RKO (cell line): Measurements from ENCODE around the gene CAMSAP1.
"Not testable (repeated sequence)": the region's sequence is repeated elsewhere in the genome, so short reads cannot be mapped to it uniquely, and the experiment has no call there.

Source experiments
- DNase-seq: peaks from one replicate; pipeline ENCODE4 v3.0.0-alpha.2; 2016; ENCODE audit warnings: low spot score

CAMSAP1 gene

GRCh38 chr9:135901031-135901758, 6.2 kb downstream of the CAMSAP1 start:
- DNase-seq, result no peak

GRCh38 chr9:135898634-135899407, 8.5 kb downstream of the CAMSAP1 start:
- no peak for DNase-seq

GRCh38 chr9:135896626-135897025, 10.7 kb downstream of the CAMSAP1 start:
- DNase-seq, result no peak

- DNase-seq, result no peak
These were observed 11.1 kb downstream of the CAMSAP1 start for GRCh38 chr9:135896205-135896604.

GRCh38 chr9:135895202-135895848, 12.0 kb downstream of the CAMSAP1 start:
- no peak for DNase-seq

- no peak for DNase-seq
These were observed 14.2 kb downstream of the CAMSAP1 start for GRCh38 chr9:135893104-135893503.

GRCh38 chr9:135892327-135892726, 15.0 kb downstream of the CAMSAP1 start:
- DNase-seq, result not testable (repeated sequence)

- no peak for DNase-seq
These were observed 16.2 kb downstream of the CAMSAP1 start for GRCh38 chr9:135891027-135891631.

- no peak for DNase-seq
These were observed 16.9 kb downstream of the CAMSAP1 start for GRCh38 chr9:135890190-135891026.

- DNase-seq, result no peak
These were observed 17.7 kb downstream of the CAMSAP1 start for GRCh38 chr9:135889564-135890189.

GRCh38 chr9:135888766-135889394, 18.5 kb downstream of the CAMSAP1 start:
- no peak for DNase-seq

- no peak for DNase-seq
These were observed 19.1 kb downstream of the CAMSAP1 start for GRCh38 chr9:135888126-135888765.

- DNase-seq, result no peak
These were observed 19.7 kb downstream of the CAMSAP1 start for GRCh38 chr9:135887585-135888050.

GRCh38 chr9:135887021-135887507, 20.3 kb downstream of the CAMSAP1 start:
- DNase-seq, result no peak

- no peak for DNase-seq
These were observed 21.0 kb downstream of the CAMSAP1 start for GRCh38 chr9:135886147-135886981.

GRCh38 chr9:135885100-135885853, 22.1 kb downstream of the CAMSAP1 start:
- peak; percentile 36 for DNase-seq

- peak; percentile 44 for DNase-seq
These were observed 22.9 kb downstream of the CAMSAP1 start for GRCh38 chr9:135884328-135885035.
